Skeletal muscle tissue (tissue), 4 donors: ENCODE measurements around the gene LRRC8D. TPM values are rescaled to one million over a fixed set of nuclear protein-coding genes. Genes with fewer than 3 reads are reported as not detected.
"Not testable (repeated sequence)": the region's sequence is repeated elsewhere in the genome, so short reads cannot be mapped to it uniquely, and the experiment has no call there.

Source experiments
- H3K27ac ChIP-seq: one replicate; pipeline ENCODE4 v1.7.0; 2013; ENCODE audit warnings: mild to moderate bottlenecking, low read depth, low read length, inconsistent platforms
- H3K27me3 ChIP-seq, 3 donors: one replicate each; pipeline ENCODE4 v1.7.0; 2013; ENCODE audit warnings: low read length in 3 of 3; ENCODE audit not compliant: control insufficient read depth in 3 of 3, insufficient read depth in 3 of 3
- H3K36me3 ChIP-seq, 3 donors: one replicate each; pipeline ENCODE4 v1.7.0; 2013; ENCODE audit warnings: low read length in 3 of 3; ENCODE audit not compliant: control insufficient read depth in 3 of 3, insufficient read depth in 3 of 3
- H3K4me1 ChIP-seq, 3 donors: one replicate each; pipeline ENCODE4 v1.7.0; 2013; ENCODE audit warnings: low read length in 3 of 3, mild to moderate bottlenecking in 3 of 3; ENCODE audit not compliant: control insufficient read depth in 3 of 3, insufficient read depth in 3 of 3
- H3K4me3 ChIP-seq, 3 donors: one replicate each; pipeline ENCODE4 v1.7.0; 2013; ENCODE audit warnings: low read length in 3 of 3
- H3K9ac ChIP-seq, 3 donors: one replicate each; pipeline ENCODE4 v1.7.0; 2013; ENCODE audit warnings: low read length in 3 of 3, mild to moderate bottlenecking in 3 of 3, moderate library complexity in 2 of 3, low read depth in 1 of 3
- H3K9me3 ChIP-seq, 3 donors: one replicate each; pipeline ENCODE4 v1.7.0; 2013; ENCODE audit warnings: low read length in 3 of 3; ENCODE audit not compliant: control insufficient read depth in 3 of 3
- total RNA-seq: library from RNA; depleted of rRNA; stranded (reverse); fragments of >200 nt; gene quantifications from one replicate; pipeline ENCODE4 v1.2.3, GENCODE V29; 2014
- donor health status: Osteomylitis.

Gene LRRC8D
- total RNA-seq, 1 donor from 2014 or later = 4.7 TPM

- Histone ChIP-seq H3K9me3 (no peaks in the 10 kb centered on the region), H3K36me3 (no peaks in the 10 kb centered on the region), H3K4me3 (no peak overlapping the region), H3K27me3 (no peaks in the 10 kb centered on the region), H3K4me1 (no peaks in the 10 kb centered on the region), H3K27ac (no peak overlapping the region), H3K9ac (no peak overlapping the region)
These were observed 29.6 kb upstream of the LRRC8D start for GRCh38 chr1:89791064-89791726.

GRCh38 chr1:89794406-89794805 lies 26.4 kb upstream of the LRRC8D start:
- no peaks in the 10 kb centered on the region for H3K9me3 ChIP-seq
- no peak overlapping the region for H3K27ac ChIP-seq
- H3K36me3 ChIP-seq = no peaks in the 10 kb centered on the region
- no peak overlapping the region for H3K9ac ChIP-seq
- no peaks in the 10 kb centered on the region for H3K4me1 ChIP-seq
- no peak overlapping the region for H3K4me3 ChIP-seq
- no peaks in the 10 kb centered on the region for H3K27me3 ChIP-seq

GRCh38 chr1:89795571-89795970 lies 25.3 kb upstream of the LRRC8D start:
- H3K9ac ChIP-seq, H3K4me1 ChIP-seq, H3K36me3 ChIP-seq: not testable (repeated sequence)

GRCh38 chr1:89797876-89798275 lies 23.0 kb upstream of the LRRC8D start:
- not testable (repeated sequence) for H3K27me3 ChIP-seq, H3K27ac ChIP-seq, H3K9me3 ChIP-seq, H3K4me3 ChIP-seq, H3K36me3 ChIP-seq, H3K9ac ChIP-seq, H3K4me1 ChIP-seq

More at GRCh38 chr1:89795571-89795970, 25.3 kb upstream of the LRRC8D start:
- H3K27ac ChIP-seq, H3K4me3 ChIP-seq, H3K27me3 ChIP-seq, H3K9me3 ChIP-seq: not testable (repeated sequence)

- Histone ChIP-seq H3K4me1 (no peaks in the 10 kb centered on the region), H3K27ac (no peak overlapping the region), H3K9me3 (no peaks in the 10 kb centered on the region), H3K36me3 (no peaks in the 10 kb centered on the region), H3K4me3 (no peak overlapping the region), H3K9ac (no peak overlapping the region), H3K27me3 (no peaks in the 10 kb centered on the region)
These were observed 21.3 kb upstream of the LRRC8D start for GRCh38 chr1:89799495-89799894.

GRCh38 chr1:89800022-89800655 lies 20.7 kb upstream of the LRRC8D start:
- Histone ChIP-seq H3K4me1 (no peaks in the 10 kb centered on the region), H3K36me3 (no peaks in the 10 kb centered on the region), H3K9ac (no peak overlapping the region), H3K27ac (no peak overlapping the region), H3K9me3 (no peaks in the 10 kb centered on the region), H3K4me3 (no peak overlapping the region), H3K27me3 (no peaks in the 10 kb centered on the region)

GRCh38 chr1:89800718-89801117 lies 20.1 kb upstream of the LRRC8D start:
- H3K9ac ChIP-seq = no peak overlapping the region
- no peak overlapping the region for H3K27ac ChIP-seq
- H3K4me1 ChIP-seq = no peaks in the 10 kb centered on the region
- H3K9me3 ChIP-seq = no peaks in the 10 kb centered on the region
- no peaks in the 10 kb centered on the region for H3K36me3 ChIP-seq
- no peak overlapping the region for H3K4me3 ChIP-seq
- H3K27me3 ChIP-seq = no peaks in the 10 kb centered on the region

- no peaks in the 10 kb centered on the region for H3K36me3 ChIP-seq
- no peaks in the 10 kb centered on the region for H3K27me3 ChIP-seq
- no peaks in the 10 kb centered on the region for H3K9me3 ChIP-seq
- no peak overlapping the region for H3K4me3 ChIP-seq
- no peak overlapping the region for H3K9ac ChIP-seq
- H3K27ac ChIP-seq = no peak overlapping the region
- no peaks in the 10 kb centered on the region for H3K4me1 ChIP-seq
These were observed 18.8 kb upstream of the LRRC8D start for GRCh38 chr1:89802051-89802450.

- Histone ChIP-seq H3K36me3 (no peaks in the 10 kb centered on the region), H3K4me1 (no peaks in the 10 kb centered on the region), H3K9ac (no peak overlapping the region), H3K27ac (no peak overlapping the region), H3K27me3 (no peaks in the 10 kb centered on the region), H3K4me3 (no peak overlapping the region), H3K9me3 (no peaks in the 10 kb centered on the region)
These were observed 18.0 kb upstream of the LRRC8D start for GRCh38 chr1:89802841-89803240.

- H3K9ac ChIP-seq = no peak overlapping the region
- H3K27me3 ChIP-seq = no peaks in the 10 kb centered on the region
- no peaks in the 10 kb centered on the region for H3K36me3 ChIP-seq
- no peaks in the 10 kb centered on the region for H3K4me1 ChIP-seq
- no peaks in the 10 kb centered on the region for H3K9me3 ChIP-seq
- H3K27ac ChIP-seq = no peak overlapping the region
- H3K4me3 ChIP-seq = no peak overlapping the region
These were observed 16.1 kb upstream of the LRRC8D start for GRCh38 chr1:89804642-89805237.
